Measurements from ENCODE around the gene PPP2R1B.

DNA sequence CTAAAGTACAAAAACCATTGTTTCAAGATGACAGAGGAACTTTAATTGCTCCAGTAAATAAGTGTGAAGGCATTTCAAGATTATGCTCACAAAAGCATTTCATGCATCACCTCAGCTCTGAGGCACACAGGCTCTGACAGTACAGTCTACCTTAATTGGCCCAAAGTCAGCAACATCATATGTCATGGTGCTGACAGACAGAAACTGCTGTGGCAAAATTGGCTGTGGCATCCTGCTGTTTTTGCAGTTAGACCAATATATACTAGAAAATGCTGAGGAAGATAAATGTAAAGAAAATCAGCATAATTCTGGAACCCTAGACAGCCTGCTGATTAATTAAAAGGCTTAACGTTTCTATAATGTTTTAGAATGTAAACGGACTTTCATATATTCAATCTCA, 34.9 kb upstream of the PPP2R1B start:
- TF ChIP-seq POLR2A (IDR thresholded peaks at IDR 0.05) (no peak), CTCF (IDR thresholded peaks at IDR 0.05) (no peak), EP300 (IDR thresholded peaks at IDR 0.05) (no peak)
